Activated CD8-positive, alpha-beta memory T cell treated with anti-CD3 and anti-CD28 coated beads, Interleukin-2, amount 50 U/mL, for 24 hours (primary cell): Measurements from ENCODE around the gene PSEN2.
A peak's percentile ranks its signal among the peaks of the same experiment; 100 is the strongest.
"Not testable (repeated sequence)": the region's sequence is repeated elsewhere in the genome, so short reads cannot be mapped to it uniquely, and the experiment has no call there.

Experiments used
- DNase-seq: peaks from one replicate; pipeline ENCODE4 v3.0.0-alpha.2; 2020; ENCODE audit errors: extremely low read depth

The PSEN2 gene

DNA sequence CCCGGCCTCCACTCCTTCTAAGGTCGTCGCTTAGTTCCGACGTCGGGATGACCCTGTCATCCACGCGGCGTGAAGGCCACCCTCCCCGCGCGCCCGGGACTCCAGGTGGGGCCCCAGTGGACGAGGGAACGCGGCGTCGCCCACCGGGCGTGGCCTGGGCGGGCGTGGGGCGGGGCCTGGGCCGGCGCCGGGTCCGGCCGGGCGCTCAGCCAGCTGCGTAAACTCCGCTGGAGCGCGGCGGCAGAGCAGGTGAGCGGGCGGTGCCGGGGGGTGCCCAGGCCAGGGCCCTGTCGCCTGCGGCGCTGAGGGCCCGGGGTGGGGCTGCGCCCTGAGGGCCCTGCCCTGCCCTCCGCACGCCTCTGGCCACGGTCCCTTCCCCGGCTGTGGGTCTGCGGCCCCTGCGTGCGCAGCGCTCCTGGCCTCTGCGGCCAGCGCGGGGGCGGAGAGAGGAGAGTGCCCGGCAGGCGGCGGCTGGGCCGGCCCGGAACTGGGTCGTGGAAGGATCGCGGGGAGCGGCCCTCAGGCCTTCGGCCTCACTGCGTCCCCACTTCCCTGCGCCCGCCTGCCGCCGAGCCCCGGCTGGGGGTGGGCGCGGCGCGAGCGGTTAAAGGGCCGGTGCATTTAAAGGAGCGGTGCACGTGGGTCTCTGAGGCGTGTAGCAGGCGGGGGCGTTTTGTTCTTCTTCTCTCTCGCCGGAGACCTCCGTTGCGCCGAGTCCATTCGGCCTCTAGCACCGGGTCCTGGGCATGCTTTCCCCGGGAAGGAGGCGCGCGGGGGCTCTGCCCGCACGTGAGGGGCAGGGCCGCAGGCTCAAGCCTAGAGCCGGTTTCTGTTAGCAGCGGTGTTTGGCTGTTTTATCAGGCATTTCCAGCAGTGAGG lies at the start of gene PSEN2:
Gene PSEN2, plus strand, starts transcription at position 216 of the 879 bp plus-strand sequence. CDS start 11,292 bp downstream, outside the sequence.
- DNase-seq, result no peak

DNA sequence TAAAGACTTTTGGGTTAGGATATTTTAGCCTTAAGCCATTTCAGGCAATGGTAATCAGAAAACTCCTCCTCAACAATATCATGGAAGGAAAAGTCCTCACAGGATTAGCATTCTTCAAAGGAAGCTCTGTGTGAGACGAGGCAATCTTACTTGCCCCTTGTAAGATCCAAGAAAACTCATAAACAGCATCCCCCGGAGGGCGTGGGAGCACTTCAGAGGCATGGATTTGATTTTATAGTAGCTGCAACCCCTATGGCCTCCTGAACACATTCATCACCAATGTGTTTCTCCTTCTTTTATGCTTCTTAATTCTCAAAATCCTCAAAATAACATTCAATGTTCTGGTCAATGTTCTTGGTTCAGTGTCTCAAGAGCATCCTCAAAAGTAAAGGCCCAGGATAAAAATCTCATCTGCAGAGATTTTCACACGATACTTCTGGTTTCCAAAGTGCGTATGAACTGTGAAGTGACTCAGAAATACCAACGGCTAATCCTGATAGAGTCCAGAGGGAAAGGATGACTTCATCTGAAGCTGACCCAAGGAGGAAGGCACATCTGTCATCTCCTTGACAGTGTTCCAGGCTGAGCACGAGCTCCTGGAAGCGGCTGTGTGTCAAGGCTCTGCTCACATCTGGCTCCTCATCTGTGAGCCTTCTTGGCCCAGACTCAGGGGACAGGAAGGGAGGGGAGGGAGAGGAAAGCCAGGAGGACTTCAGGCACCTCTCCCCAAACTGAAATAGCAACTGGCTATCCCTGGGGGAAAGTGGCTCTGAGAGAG lies 49.3 kb upstream of the PSEN2 start:
- DNase-seq, result no peak

DNA sequence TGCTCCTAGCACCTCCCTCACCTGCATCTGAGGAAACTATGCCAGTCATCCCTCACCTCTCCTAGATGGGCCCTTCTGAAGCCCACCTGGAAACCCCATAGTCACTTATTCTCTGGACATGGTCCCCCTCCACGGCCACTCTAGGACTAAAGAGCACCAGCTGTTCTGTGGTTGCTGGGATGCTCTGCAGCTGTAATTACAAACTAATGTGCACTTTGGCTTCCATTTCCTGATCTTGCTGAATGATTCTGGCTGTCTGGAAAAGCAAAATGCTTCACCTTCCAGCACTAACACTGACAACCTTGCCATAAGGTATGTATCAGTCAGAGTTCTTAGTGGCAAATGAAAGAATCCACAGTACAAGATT lies 48.7 kb upstream of the PSEN2 start:
- no peak for DNase-seq

DNA sequence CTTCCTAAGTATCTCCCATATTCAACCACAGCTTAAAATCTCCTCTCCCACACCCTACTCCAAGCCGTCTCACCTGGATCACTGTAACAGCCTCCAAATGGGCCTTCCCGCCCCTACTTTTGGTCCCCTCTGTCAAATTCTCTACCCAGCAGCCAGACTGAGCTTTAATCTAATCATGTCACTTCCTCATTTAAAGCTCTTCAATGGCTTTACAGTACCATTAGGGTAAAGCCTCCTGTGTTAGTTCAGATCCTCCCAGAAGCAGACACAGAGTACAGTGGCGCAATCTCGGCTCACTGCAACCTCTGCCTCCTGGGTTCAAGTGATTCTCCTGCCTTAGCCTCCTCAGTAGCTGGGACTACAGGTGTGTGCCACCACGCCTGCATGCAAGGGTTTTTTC lies 46.8 kb upstream of the PSEN2 start:
- no peak for DNase-seq

DNA sequence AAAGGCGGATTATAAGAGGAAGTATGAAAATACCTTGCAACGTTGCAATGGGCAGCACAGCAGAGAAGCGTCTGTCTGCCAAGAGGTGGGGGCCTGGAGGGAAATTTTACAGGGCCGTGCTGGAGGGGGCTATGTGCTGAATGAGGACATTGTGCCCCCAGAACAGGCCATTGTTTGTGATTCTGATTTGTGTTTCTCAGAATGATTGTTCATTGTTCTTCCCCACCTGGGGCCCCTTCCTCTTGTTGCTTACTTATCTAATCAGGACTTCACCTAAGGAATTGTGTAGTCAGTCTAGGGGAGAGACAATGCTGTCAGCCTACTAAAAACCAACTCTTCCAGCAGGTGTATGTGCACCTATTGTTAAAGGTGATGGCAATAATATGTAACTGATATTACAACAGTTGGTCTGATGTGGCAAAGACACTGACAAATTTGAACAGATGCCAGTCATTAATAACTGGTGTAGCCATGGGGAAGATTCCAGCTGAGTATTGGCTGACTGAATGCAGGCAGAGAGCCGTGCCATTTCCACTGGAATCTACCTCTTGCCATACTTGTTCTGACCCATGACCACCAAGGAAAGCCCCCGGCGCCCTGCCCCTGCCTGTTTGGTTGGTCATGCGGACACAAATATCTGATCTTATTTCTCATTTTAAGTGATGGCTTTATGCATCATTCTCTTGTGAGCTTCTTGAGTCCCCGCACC lies 45.2 kb upstream of the PSEN2 start:
- DNase-seq, result no peak

DNA sequence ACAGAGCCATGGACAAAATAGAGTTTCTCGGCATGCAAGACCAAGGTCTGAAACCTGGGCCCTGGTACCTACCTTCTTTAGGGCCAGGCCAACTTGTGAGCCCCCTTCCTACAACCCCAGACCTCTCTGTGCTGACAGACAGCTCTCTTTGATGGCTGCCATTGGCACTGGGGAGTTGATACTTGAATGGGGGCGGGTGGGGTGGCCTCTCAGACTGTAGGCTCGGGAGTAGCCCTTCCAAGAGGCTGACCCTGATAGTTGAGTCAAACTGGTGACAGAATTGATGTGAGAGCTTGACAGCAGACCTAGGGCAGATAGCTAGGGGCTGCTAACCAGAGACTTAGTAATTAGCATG lies 44.7 kb upstream of the PSEN2 start:
- no peak for DNase-seq

DNA sequence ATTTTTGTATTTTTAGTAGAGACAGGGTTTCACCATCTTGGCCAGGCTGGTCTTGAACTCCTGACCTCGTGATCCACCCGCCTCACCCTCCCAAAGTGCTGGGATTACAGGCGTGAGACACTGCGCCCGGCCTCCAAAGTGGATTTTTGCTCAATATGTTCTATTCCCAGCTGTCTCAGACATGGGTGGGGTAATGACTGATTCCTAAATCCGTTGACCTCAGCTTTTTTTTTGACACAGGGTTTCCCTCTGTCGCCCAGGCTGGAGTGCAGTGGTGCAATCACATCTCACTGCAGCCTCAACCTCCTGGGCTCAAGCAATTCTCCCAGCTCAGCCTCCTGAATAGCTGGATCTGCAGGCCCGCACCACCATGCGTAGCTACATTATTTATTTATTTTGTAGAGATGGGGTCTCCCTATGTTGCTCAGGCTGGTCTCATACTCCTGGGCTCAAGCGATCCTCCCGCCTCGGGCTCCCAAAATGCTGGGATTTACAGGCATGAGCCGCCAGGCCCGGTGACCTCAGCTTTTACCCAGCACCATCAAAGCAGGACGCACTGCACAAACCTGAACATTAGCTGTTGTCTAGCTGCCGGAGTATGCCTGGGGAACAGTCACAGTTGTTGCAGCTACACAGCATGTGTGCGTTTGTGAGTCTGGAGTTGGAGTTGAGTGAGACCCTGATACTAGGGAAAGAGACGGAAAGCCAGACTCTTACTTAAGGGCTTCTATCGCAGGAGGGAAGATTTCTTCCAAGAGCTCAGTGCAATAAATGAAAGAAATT lies 43.7 kb upstream of the PSEN2 start:
- no peak for DNase-seq

DNA sequence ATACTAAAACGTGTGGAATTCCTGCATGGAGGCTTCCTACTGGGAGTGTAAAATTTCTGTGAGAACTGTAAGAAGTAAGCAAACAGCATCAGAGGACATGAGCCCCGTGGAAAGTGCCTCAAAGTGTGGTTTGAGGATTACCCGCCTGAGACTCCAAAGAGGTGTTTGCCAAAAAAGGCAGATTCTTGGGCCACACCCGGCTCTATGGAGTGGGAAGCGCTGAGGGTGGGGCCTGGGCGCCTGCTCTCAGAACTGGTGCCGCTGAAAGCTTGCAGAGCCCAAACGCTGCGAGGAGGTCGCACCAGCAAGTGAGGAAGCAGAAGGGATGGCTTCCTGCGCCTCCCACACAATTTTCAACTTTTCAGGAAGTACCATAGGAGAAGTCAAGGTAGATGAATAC lies 43.0 kb upstream of the PSEN2 start:
- DNase-seq, result no peak

DNA sequence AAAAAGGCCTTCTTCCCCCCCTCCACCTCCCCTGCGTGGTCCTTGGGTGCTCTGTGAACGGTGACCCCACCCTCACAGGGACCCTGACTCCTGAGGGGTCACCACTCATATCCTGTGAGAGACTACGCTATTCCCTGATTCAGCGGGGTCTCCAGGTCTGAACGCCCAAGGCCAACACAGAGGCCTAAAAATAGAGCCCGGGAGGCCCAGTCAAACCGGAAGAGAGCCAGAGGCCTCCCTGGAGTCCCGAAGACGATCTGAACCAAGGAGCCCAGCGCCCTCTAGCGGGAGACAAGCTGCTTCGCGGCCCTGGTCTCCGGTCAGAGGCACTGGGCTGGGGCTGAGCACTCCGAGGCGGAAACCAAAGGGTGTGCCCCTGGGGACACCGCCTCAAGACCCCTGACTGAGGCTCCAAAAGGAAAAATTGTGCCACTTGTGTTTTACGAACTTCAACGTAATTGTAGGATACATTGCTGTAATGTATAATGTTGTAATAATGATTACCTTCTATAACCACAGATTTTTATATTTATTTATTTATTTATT lies 42.4 kb upstream of the PSEN2 start:
- peak; percentile 86 for DNase-seq

DNA sequence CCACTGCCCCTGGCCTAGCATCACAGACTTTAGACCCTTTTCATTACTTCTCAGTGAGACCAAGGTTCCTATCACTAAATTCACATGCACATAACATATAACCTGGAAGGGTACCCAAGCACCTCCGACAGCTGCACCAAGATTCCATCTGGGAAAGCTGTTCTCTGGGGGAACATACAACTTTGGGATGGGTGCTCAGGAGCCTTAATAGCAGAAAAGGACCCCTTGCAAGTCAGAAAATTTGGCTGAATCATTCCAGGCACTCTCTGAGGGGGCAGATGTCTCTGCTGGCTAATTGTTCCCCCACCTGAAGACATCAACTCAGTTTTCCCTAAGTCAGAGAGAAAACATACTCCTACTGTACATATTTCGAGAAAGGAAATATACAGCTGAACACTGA lies 41.3 kb upstream of the PSEN2 start:
- no peak for DNase-seq

DNA sequence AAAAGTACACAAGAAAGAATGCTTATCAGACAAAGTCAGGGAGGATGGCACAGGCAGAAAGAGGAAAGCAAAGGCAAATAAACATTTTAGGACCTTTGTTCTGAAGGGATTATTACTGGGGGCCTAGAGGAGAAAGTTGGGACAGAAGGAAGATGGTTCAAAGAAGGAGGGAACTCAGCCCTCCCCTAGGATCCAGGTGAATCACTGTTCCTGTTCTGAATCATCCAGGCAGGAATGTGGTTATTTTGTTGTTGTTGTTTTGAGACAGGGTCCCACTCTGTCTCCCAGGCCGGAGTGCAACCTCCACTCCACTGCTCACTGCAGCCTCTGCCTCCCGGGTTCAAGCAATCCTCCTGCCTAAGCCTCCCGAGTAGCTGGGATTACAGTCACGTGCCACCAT lies 38.5 kb upstream of the PSEN2 start:
- DNase-seq, result no peak

DNA sequence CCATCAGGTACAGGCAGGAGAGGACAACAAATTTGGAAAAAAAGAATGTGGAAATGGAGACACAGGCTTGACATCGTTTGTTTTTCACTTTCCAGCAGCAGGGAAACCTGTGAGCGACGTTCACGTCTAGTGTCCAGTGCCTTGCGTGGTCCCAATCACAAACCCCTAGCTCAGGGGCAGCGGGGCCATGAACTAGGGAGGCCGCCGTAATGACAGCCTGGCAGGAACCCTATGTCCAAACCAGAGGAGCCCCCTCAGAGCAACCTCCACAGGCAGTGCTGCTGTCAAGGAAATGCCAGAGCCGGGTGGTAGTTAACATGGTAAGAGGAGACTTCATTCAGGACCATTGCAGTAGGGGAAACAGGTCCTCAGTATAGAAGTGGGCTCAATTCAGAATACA lies 37.8 kb upstream of the PSEN2 start:
- no peak for DNase-seq

DNA sequence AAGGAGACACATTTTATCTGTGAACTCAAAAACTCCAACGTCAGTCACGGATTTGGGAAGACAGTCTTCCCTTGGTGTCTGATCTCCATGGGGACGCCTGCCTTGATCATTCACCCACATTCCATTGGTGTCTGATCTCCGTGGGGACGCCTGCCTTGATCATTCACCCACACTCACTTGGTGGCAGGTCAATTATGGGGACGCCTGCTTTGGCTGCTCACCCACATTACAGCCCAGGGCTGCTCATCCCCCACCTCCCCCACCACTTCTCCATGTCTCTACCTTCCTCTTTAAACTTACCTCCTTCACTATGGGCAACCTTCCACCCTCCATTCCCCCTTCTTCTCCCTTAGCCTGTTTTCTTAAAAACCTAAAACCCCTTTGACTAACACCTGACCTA lies 36.2 kb upstream of the PSEN2 start:
- DNase-seq, result not testable (repeated sequence)

DNA sequence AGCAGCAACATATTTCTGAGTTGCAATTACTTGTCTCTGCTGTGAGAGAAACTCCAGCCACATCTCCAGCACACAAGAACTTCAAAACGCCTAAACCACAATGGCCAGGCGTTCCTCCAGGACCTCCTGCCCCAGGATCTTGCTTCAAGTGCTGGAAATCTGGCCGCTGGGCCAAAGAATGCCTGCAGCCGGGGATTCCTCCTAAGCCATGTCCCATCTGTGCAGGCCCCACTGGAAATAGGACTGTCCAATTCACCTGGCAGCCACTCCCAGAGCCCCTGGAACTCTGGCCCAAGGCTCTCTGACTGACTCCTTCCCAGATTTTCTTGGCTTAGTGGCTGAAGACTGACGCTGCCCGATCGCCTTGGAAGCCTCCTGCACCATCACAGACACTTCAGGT lies 35.0 kb upstream of the PSEN2 start:
- not testable (repeated sequence) for DNase-seq

DNA sequence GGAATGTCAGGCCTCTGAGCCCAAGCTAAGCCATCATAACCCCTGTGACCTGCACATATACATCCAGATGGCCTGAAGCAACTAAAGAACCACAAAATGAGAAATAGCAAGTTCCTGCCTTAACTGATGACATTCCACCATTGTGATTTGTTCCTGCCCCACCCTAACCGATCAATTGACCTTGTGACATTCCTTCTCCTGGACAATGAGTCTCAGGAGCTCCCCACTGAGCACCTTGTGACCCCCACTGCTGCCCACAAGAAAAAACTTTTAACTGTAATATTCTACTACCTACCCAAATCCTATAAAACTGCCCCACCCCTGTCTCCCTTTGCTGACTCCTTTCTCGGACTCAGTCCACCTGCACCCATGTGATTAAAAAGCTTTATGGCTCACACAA lies 32.5 kb upstream of the PSEN2 start:
- not testable (repeated sequence) for DNase-seq

DNA sequence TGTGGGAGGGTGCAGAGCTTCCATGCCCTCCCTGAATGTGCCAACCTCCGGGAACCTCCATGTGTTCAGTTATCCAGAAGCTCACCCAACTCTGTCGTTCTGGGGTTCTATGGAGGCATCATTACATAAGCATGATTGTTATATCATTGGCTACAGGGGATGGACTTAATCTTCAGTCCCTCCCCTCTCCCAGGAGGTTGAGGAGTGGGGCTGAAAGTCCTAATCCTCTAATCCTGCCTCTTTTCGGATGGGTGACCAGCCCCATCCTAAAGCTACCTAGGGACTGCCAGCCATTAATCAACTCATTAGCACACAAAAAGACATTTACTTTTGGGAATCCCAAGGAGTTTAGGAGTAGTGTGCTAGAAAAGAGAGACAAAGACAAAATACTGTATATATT lies 32.0 kb upstream of the PSEN2 start:
- no peak for DNase-seq

DNA sequence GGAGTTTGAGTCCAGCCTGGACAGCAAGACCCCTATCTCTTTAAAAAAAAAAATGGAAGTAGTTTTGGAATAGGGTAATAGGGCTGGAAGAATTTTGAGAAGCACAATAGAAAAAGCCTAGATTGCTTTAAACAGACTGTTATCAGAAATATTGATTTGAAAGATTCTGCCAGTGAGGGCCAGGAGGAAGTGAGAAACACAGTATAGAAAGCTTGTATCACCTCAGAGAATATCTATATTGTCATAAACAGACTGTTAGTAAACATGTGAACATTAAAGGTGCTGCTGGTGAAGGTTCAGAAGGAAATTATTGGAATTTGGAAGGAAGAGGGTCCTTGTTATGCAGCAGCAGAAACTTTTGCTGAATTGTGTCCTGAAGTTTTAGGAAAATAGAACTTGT lies 24.8 kb upstream of the PSEN2 start:
- DNase-seq, result no peak

DNA sequence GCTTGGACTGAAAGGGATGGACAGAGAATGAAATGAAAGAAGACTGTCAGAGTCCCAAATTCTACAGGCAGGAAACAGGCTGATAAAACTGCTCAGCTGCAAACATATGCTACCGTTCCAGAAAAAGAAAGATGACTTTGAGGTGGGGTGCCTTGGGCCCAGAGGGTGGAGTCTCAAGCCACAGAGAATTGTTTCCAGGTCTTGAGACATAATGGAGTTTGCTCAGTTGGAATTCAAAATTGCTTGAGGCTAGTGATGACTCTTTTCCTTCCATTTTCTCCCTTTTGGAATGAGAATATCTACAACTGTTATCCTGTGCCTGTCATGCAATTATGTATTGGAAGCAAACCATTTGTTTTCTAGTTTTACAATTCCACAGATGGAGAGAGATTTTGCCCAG lies 23.6 kb upstream of the PSEN2 start:
- no peak for DNase-seq

DNA sequence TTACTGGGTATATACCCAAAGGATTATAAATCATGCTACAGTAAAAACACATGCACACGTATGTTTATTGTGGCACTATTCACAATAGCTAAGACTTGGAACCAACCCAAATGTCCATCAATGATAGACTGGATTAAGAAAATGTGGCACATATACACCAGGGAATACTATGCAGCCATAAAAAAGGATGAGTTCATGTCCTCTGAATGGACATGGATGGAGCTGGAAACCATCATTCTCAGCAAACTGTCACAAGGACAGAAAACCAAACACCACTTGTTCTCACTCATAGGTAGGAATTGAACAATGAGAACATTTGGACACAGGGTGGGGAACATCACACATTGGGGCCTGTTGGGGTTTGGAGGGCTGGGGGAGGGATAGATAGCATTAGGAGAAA lies 15.9 kb upstream of the PSEN2 start:
- DNase-seq, result not testable (repeated sequence)

DNA sequence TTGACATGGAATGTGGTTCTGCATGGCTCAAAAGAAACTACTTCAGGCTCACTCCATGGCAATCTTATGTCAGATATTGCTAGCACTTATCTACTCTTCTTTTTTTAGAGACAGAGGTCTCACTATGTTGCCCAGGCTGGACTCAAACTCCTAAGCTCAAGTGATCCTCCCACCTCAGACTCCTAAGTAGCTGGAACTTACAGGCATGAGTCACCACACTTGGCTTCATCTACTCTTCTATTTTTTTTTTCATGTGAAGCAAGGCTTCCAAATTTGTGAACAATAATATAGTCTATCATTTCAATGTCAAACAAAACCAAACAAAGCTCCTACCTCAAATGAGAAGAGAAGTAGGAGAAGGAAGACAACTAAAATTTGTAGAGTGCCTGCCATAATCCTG lies 7.5 kb upstream of the PSEN2 start:
- no peak for DNase-seq

DNA sequence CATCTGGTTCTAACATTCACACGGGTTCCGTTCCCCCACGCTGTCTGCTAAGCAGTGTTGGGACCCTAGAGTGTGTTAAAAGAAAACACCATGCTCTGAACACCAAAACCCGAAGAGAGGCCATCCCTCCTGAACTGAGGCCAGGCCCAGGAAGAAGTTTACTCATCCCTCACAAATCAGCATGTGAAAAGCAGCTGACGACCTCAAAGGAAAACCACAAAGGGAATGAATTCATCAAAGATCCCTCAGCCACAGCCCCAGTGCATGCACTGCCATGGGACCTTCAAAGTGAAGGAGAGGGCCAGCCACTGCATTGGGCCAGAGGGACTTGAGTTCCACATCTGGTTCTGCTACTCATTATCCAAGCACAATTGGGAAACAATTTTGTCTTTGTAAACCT lies 7.0 kb upstream of the PSEN2 start:
- DNase-seq, result no peak

DNA sequence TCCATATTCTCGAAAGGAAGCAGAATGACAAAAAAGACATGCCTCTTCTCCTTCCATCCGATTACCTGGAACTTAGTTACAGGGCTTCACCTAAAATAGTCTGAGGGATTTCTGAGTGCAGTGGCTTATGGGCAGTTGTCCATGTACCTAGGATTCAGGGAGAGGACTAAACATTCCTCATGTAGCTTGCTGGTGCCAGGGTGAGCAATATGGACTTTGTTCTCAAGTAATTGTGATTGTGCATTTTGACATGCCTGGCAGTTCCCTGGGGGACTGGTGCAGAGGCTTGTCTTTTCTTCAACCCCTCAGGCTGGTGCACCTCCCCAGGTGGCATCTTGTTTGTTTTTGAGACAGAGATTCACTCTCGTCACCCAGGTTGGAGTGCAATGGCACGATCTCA lies 6.1 kb upstream of the PSEN2 start:
- DNase-seq, result no peak
